GM13977 (cell line): ENCODE data around the gene KCNQ2.

Source experiments
- DNase-seq: peaks from one replicate; pipeline ENCODE4 v3.0.0; 2012; ENCODE audit warnings: low spot score
- in situ Hi-C: fragments of 300-500 bp; cut with MboI; formaldehyde crosslinking; loops from one replicate; pipeline ENCODE4 v1.12.0; 2022; ENCODE audit warnings: low sequenced_read_pairs, low pct_unique_long_range_greater_than_20kb, mixed read lengths, inconsistent platforms; ENCODE audit not compliant: unreplicated experiment
- TF ChIP-seq, protein P1 (sequence below): IDR thresholded peaks from 2 replicates; pipeline ENCODE4 v1.5.1; 2012; ENCODE audit warnings: mild to moderate bottlenecking, control low read depth; ENCODE audit not compliant: insufficient read depth; ENCODE audit errors: extremely low read depth, missing control alignments

KCNQ2 gene

DNA sequence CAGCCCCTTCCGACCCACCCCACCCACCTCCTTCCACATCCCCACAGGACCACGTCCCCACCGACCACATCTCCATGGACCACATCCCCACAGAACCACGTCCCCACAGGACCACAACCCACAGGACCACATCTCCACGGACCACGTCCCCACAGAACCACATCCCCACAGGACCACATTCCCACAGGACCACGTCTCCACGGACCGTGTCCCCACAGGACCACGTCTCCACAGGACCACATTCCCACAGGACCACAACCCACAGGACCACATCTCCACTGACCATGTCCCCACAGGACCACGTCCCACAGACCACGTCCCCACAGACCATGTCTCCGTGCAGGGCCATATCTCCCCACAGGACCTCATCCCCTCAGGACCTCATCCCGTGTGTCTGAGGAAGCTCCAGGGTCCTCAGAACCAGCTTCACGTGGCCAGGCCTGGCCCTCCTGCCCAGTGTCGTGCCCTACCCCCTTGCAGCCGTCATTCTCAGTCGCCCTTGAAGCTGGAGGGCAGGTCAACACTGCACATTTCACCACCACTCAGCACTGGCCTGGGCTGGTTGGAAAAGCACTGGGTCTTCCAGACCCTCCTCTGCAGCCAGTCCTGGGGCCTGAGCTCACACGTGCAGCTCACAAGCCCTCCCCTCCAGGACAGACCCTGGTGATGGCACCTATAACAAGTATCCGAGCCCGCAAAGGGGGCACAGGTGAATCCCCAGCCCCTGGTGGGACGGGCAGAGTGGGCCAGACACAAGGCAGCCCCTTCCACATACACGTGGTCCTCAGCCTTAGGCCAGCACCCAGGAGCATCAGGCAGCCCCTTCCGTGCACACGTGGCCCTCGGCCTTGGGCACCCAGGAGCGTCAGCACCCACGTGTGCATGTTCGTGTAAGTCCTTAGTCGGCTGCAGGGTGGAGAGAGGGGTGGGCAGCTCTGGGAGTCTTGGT lies 115.2 kb downstream of the KCNQ2 start:
- no peak for DNase-seq
- TF ChIP-seq, protein P1, sequence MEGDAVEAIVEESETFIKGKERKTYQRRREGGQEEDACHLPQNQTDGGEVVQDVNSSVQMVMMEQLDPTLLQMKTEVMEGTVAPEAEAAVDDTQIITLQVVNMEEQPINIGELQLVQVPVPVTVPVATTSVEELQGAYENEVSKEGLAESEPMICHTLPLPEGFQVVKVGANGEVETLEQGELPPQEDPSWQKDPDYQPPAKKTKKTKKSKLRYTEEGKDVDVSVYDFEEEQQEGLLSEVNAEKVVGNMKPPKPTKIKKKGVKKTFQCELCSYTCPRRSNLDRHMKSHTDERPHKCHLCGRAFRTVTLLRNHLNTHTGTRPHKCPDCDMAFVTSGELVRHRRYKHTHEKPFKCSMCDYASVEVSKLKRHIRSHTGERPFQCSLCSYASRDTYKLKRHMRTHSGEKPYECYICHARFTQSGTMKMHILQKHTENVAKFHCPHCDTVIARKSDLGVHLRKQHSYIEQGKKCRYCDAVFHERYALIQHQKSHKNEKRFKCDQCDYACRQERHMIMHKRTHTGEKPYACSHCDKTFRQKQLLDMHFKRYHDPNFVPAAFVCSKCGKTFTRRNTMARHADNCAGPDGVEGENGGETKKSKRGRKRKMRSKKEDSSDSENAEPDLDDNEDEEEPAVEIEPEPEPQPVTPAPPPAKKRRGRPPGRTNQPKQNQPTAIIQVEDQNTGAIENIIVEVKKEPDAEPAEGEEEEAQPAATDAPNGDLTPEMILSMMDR: no peak
- in situ Hi-C loops: no loop called here

DNA sequence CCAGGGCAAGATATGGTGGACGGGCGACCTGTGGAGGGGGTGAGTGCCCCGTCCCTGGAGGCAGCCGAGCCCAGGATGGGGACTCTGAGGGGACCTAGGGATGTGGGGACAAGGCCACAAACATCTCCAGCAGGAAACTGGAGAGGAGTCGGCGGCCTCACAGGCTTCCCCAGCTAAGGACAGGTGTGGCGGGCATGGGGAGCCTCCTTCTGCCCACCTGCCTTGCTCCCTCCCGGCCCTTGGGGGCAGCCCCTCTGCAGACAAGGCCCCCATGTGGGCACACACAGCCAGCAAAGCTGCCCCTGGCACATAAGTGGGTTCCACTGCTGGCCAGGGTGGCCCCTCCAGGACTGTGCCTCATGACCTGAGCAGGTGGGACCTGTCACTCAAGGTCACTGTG lies 115.9 kb downstream of the KCNQ2 start:
- no peak for DNase-seq
- in situ Hi-C loops: no loop called here
- TF ChIP-seq, protein P1: no peak

DNA sequence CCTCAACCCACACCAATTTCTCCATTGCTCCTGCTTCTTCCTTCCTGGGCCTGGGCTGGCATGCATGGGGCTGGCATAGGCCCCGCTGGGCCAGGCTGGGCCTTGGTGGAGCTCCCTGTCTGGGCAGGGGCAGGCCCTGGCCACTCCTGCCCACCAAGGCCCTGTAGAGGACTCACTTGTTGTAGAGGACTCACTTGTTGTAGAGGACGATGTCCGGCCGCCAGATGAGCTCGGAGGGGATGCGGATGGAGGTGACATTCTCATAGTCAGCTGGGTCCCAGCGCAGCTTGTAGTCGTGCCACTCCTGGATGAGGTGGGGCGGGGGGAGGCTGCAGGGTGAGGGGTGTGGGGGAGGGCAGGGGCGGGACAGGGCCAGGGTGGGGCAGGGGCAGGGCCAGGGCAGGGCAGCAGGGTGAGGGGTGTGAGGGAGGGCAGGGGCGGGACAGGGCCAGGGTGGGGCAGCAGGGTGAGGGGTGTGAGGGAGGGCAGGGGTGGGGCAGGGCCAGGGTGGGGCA lies 116.6 kb downstream of the KCNQ2 start:
- no peak for DNase-seq
- TF ChIP-seq, protein P1: no peak
- in situ Hi-C loops: no loop called here

DNA sequence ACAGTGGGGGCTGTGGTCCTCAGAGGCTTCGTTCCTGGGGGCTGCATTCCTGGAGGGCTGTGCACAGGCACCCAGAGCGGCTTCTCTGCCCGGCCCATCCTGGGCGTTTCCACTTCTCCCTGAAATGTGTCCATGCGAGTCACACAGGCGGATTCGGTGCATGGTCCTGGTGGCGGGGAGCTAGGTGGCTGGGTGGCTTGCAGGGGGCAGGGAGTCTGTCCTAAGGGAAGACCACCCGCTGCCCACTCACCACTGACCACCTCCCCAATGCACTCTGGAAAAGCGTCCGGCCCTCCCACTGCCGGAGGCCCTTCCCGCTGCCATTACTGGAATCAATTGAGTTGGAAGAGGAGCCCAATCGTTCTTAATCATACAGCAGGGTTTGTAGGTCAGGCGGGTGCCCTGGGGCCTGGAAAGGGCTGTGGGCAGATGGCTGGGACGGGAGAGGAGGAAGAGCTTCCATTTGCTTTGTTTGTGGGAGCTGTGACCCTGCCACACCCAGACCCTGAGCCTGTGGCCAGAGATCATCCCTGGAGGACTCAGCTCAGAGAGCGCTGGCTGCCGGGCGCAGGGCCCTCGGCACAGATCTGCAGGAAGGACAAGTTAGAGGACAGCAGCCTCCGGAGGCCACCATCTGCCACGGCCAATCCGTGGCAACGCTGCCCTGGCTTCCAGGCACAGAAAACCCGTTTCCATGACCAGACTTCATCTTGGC lies 117.7 kb downstream of the KCNQ2 start:
- DNase-seq: no peak
- TF ChIP-seq, protein P1: no peak
- in situ Hi-C loops: no loop called here

DNA sequence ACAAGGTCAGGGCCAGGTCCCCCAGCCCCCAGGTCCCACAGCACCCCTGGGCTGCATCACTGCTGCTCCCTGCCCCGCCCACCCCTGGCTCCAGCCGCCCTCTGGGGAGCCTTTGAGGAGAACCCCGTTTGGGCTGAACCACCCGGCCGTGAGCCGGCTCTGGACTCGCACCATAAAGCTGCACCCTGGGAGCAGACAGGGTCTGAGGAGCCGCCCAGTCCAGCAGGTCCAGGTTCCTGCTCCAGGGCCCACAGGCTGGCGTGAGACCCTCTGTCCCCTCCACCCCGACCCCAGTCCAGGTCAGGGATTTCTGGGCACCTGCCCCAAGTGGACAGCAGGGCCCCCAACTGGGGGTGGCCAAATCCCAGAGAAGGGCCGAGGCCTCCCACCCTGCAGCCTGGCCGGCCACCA lies 119.6 kb downstream of the KCNQ2 start:
- no peak for DNase-seq
- in situ Hi-C loops: no loop called here
- TF ChIP-seq, protein P1: no peak

DNA sequence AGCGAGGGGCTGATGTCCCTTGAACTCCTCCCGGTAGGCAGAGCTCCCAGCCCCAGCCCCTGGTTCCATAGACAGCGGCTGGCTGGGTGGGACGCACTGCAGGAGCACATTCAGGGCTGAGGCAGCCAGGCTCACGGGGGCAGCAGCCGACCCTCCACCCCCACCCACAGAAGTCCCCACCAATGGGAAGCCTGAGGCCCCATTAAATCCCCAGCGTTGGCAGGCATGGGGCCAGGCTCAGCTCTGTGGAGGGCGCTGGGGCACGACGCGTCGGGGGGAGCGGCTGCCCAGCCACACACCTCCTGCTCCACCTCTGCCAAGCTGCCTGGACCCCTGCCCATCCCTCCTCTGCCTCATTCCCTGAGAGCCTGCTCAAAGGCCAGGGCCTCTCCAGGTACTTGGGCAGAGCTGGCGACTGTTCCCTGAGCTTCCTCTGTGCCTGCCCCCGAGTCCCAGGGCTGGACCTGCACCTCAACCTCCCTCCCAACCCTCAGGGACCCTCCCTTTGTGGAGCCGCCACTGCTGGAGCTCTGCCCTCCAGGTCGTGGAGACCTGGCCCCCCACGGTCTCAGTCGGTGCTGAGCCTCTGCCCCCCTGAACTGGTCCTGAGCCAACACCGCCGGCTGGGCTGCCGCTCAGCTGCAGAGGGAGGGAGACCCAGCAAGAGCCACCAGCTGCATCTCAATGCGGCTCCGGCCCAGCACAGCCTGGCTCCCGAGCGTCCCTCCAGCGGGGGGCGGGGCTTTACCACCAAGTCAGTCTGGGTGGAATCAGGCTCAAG lies 120.5 kb downstream of the KCNQ2 start:
- TF ChIP-seq, protein P1: no peak
- in situ Hi-C loops: no loop called here
- no peak for DNase-seq
